Colonic mucosa (tissue), 4 donors: ENCODE results near the gene ARSI. TPM values are rescaled to one million over a fixed set of nuclear protein-coding genes. Genes with fewer than 3 reads are reported as not detected.

Experiments used
- DNase-seq: peaks from one replicate; pipeline ENCODE4 v3.0.0-alpha.2; 2020
- H3K27ac ChIP-seq: fragments of 200-600 bp; one replicate; pipeline ENCODE4 v1.8.0; 2021
- H3K27me3 ChIP-seq: fragments of 200-600 bp; one replicate; pipeline ENCODE4 v1.8.0; 2021
- H3K36me3 ChIP-seq: fragments of 200-600 bp; one replicate; pipeline ENCODE4 v1.8.0; 2021
- H3K4me1 ChIP-seq: fragments of 200-600 bp; one replicate; pipeline ENCODE4 v1.8.0; 2021; ENCODE audit warnings: mild to moderate bottlenecking
- H3K4me3 ChIP-seq: fragments of 200-600 bp; one replicate; pipeline ENCODE4 v1.8.0; 2021
- H3K9ac ChIP-seq, 2 donors: one replicate each; pipeline ENCODE4 v1.7.0; 2013; ENCODE audit warnings: control low read depth in 2 of 2, low read depth in 2 of 2, low read length in 2 of 2
- H3K9me3 ChIP-seq: fragments of 200-600 bp; one replicate; pipeline ENCODE4 v1.8.0; 2021
- intact Hi-C: fragments of 100-400 bp; cut with DNase I; formaldehyde crosslinking; loops from one replicate; pipeline ENCODE4 v1.14.1; 2022
- total RNA-seq, 2 donors: library from RNA; stranded (reverse); fragmentation: NEBNext Ultra II Directional in 1 of 2; extraction: Animal tissue kit (Norgen Biotek cat#: 25700) in 1 of 2; gene quantifications; one replicate each; pipeline ENCODE4 v1.2.1, GENCODE V29; 2021
- TF ChIP-seq, protein P1 (sequence below): fragments of 200-600 bp; IDR thresholded peaks from one replicate; pipeline ENCODE4 v1.8.0; 2022; ENCODE audit warnings: antibody characterized with exemption, mild to moderate bottlenecking
- donor health status: healthy.
- donor health status: DM: no; HTN: no; CAD: no.
- donor health status: DM: no; HTN: no; CAD: no.

ARSI gene
- total RNA-seq, 2 donors from 2014 or later, result 0.17 to 0.69 TPM

DNA sequence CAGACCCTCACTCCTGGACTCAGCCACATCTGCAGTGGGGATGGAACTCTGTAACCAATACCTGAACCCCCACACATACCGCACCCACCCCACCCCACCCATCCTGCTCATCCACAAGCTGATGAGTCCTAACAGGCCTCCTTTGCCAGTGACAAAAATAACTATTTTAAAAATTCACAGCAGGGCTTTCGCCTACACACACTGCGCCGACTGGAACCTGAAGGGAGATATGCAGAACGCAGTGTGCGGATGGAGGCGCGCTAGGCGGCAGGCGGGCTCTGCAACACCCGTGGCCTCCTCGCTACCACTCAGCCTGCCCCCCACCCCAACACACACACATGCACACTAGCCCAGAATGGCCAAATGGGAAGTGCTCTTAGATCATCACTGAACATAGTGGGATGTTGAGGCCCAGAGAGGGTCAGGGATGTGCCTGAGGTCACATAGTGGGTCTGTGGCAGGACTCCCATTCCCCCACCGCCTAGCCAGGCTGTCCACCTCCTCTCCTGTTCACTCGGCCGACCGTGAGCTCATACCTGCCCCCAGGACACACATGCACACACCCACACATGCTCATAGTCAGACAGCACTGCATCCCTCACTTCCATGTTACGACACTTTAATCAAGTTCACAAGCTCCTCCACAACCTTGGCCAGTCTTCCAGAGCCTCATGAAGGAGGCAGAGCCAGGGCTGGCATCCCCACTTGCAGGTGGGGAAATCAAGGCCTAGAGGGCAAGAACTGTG, 6.8 kb downstream of the ARSI start:
- no peaks in the 10 kb centered on the region for H3K9me3 ChIP-seq
- H3K9ac ChIP-seq, result no peak overlapping the region
- TF ChIP-seq, protein P1, sequence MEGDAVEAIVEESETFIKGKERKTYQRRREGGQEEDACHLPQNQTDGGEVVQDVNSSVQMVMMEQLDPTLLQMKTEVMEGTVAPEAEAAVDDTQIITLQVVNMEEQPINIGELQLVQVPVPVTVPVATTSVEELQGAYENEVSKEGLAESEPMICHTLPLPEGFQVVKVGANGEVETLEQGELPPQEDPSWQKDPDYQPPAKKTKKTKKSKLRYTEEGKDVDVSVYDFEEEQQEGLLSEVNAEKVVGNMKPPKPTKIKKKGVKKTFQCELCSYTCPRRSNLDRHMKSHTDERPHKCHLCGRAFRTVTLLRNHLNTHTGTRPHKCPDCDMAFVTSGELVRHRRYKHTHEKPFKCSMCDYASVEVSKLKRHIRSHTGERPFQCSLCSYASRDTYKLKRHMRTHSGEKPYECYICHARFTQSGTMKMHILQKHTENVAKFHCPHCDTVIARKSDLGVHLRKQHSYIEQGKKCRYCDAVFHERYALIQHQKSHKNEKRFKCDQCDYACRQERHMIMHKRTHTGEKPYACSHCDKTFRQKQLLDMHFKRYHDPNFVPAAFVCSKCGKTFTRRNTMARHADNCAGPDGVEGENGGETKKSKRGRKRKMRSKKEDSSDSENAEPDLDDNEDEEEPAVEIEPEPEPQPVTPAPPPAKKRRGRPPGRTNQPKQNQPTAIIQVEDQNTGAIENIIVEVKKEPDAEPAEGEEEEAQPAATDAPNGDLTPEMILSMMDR, result no peak
- intact Hi-C loops, result no loop called here
- no peak overlapping the region for H3K4me3 ChIP-seq
- H3K36me3 ChIP-seq, result no peaks in the 10 kb centered on the region
- no peaks in the 10 kb centered on the region for H3K27me3 ChIP-seq
- H3K4me1 ChIP-seq, result no peaks in the 10 kb centered on the region
- no peak overlapping the region for H3K27ac ChIP-seq
- no peak for DNase-seq

DNA sequence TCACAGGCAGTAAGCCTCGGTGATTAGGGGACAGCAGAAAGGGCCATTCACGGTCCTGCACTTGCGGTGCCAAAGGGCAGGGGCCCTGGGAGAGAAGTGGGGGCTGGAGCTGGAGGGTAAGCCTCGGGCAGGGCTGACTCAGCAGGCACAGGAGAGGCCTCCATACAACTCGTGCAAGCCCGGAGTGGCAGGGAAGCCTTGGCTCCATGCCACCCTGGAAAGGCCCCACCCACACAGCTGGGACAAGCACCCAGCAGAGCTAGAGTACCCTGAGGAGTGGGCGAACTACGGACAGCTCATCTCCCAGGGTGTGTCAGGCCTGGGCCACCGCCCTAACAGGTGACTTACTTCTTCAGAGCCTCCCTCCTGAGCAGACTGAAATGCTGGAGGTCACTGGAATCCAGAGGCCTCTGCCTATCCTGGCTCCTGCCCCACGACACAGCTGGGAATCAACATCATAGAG, 7.5 kb downstream of the ARSI start:
- peak; percentile 45 for DNase-seq
- H3K9ac ChIP-seq, result no peak overlapping the region
- intact Hi-C loops, result no loop called here
- no peaks in the 10 kb centered on the region for H3K9me3 ChIP-seq
- no peaks in the 10 kb centered on the region for H3K4me1 ChIP-seq
- no peak overlapping the region for H3K4me3 ChIP-seq
- no peaks in the 10 kb centered on the region for H3K27me3 ChIP-seq
- H3K36me3 ChIP-seq, result no peaks in the 10 kb centered on the region
- TF ChIP-seq, protein P1, result no peak
- H3K27ac ChIP-seq, result no peak overlapping the region

DNA sequence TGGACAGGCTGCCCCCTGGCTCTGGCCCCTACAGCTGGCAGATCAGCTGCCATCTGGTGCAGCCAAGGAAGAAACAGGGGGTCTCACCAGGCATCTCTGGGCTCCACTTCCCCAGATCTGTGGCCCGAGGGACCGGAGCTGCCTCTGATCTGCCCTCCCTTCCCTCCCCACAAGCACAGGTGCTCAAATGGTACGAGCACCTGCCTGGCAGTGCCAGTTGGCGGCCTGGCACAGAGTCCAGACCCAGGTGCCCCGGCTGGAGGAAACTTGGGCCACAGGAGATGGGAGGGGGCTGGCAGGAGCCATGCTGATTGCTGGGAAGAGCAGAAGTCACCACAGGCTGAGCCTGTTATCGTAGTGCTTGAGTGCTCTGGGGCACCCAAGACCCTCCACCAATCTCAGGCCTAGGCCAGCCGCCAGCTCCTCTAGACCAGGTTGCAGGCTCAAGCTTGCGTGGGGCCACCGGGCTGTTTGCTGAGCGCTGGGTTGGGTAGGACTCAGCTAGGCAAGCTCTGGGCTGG, 8.1 kb downstream of the ARSI start:
- DNase-seq, result no peak
- no peaks in the 10 kb centered on the region for H3K9me3 ChIP-seq
- H3K9ac ChIP-seq, result no peak overlapping the region
- intact Hi-C loops, result no loop called here
- no peaks in the 10 kb centered on the region for H3K27me3 ChIP-seq
- H3K27ac ChIP-seq, result no peak overlapping the region
- no peaks in the 10 kb centered on the region for H3K4me1 ChIP-seq
- TF ChIP-seq, protein P1, result no peak
- no peaks in the 10 kb centered on the region for H3K36me3 ChIP-seq
- no peak overlapping the region for H3K4me3 ChIP-seq

DNA sequence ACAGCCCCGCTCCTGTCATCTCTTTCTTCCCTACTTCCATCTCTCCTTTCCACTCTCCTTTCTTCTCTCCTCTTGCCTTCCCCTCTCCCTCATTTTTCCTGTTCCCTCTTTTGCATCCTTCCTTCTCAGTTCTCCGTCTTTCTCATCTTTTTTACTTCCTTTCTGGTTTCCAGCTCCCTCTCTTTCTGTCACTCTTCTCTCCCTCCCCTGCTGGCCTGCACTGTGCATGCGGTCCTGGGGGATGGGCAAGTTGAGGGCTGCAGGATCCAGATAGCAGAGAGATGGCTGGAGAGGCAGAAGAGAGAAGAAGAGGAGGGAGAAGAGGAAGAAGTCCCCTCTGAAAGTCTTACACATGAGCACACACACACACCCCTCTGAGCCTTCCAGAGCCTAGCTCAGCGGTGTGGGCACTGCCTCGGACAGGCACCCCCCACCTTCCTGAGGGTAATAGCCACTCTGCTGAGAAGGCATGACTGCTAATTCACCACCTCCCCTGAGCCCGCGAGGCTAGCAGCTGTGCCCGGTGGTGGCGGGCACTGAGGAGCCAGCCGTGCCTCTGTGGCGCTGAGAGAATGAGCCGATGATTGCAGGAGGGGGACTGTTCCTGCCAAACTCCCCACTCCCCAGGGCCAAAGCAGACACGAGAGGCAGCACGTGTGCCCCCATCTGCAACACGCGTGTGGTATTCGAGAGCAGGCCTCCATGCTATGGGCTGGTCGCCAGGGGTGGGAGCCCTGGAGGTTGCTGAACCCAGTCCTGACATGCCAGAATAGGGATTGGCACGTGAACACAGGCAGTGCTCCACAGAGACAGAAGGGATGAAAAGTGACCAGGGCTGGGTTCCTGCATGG, 9.4 kb downstream of the ARSI start:
- intact Hi-C loops, result no loop called here
- Histone ChIP-seq H3K27me3 (no peaks in the 10 kb centered on the region), H3K9me3 (no peaks in the 10 kb centered on the region), H3K9ac (no peak overlapping the region), H3K36me3 (no peaks in the 10 kb centered on the region), H3K27ac (no peak overlapping the region), H3K4me3 (no peak overlapping the region), H3K4me1 (no peaks in the 10 kb centered on the region)
- TF ChIP-seq, protein P1, result no peak
- no peak for DNase-seq
